ENCODE measurements around the gene C1QTNF9.

The C1QTNF9 gene

GRCh38 chr13:24272452-24273161, 36.8 kb upstream of the C1QTNF9 start:
- H3K4me3 ChIP-seq (ENCODE audit: extremely low read depth, insufficient read depth, low read length, poor library complexity, severe bottlenecking): no peak overlapping the region
- H3K4me1 ChIP-seq (ENCODE audit: control insufficient read depth, insufficient read depth, low read length, poor library complexity, severe bottlenecking): peaks cover 14% of the 10 kb centered on the region
- WGBS, 2 experiments (ENCODE audit: insufficient coverage in 2 of 2): 89 to 91% methylated on average over 17 to 18 of the region's 18 CpGs
- H3K27ac ChIP-seq (ENCODE audit: low read depth, low read length, severe bottlenecking): peak overlapping the region; percentile 74
- peaks cover 2% of the 10 kb centered on the region for H3K36me3 ChIP-seq (ENCODE audit: control insufficient read depth, insufficient read depth, low read length)
- H3K9me3 ChIP-seq (ENCODE audit: control insufficient read depth, low read length): no peaks in the 10 kb centered on the region

GRCh38 chr13:24273926-24274325, 35.5 kb upstream of the C1QTNF9 start:
- Histone ChIP-seq H3K4me3 (ENCODE audit: extremely low read depth, insufficient read depth, low read length, poor library complexity, severe bottlenecking) (no peak overlapping the region), H3K4me1 (ENCODE audit: control insufficient read depth, insufficient read depth, low read length, poor library complexity, severe bottlenecking) (peaks cover 14% of the 10 kb centered on the region), H3K36me3 (ENCODE audit: control insufficient read depth, insufficient read depth, low read length) (peaks cover 2% of the 10 kb centered on the region), H3K27ac (ENCODE audit: low read depth, low read length, severe bottlenecking) (no peak overlapping the region), H3K9me3 (ENCODE audit: control insufficient read depth, low read length) (no peaks in the 10 kb centered on the region)
- 96 to 97% methylated on average over 5 to 7 of the region's 7 CpGs for WGBS, 2 experiments (ENCODE audit: insufficient coverage in 2 of 2)

DNA sequence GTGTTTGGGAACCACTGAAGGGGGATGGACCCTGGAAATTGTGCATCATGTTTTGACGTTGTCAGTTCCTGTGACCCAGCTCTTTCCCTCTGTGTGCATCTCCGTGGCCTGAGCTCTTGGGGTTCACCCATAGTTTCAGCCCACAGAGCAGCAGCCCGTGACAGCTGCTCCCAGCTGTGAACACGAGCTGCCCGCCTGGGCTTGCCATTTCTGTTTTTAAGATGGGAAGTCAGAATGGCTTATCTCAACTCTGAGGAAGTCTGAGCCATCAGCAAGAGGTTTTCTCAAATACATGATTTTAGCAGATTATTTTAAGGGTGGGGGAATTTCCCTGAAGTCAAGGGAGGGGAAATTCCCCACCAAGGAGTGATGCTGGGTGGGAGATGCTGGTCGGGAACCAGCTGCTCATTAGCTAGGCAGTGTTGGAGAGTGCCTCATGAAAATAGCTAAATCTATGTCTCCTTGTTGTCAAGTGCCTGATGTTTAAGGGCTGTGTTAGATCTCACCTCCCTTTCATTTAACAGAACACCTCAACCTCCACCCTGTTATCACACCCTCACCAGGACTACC, 34.8 kb upstream of the C1QTNF9 start:
- no peaks in the 10 kb centered on the region for H3K9me3 ChIP-seq (ENCODE audit: control insufficient read depth, low read length)
- WGBS, 2 experiments (ENCODE audit: insufficient coverage in 2 of 2): 77 to 83% methylated on average over 1 to 4 of the region's 6 CpGs
- no peak overlapping the region for H3K4me3 ChIP-seq (ENCODE audit: extremely low read depth, insufficient read depth, low read length, poor library complexity, severe bottlenecking)
- no peaks in the 10 kb centered on the region for H3K36me3 ChIP-seq (ENCODE audit: control insufficient read depth, insufficient read depth, low read length)
- peaks cover 14% of the 10 kb centered on the region for H3K4me1 ChIP-seq (ENCODE audit: control insufficient read depth, insufficient read depth, low read length, poor library complexity, severe bottlenecking)
- H3K27ac ChIP-seq (ENCODE audit: low read depth, low read length, severe bottlenecking): no peak overlapping the region

DNA sequence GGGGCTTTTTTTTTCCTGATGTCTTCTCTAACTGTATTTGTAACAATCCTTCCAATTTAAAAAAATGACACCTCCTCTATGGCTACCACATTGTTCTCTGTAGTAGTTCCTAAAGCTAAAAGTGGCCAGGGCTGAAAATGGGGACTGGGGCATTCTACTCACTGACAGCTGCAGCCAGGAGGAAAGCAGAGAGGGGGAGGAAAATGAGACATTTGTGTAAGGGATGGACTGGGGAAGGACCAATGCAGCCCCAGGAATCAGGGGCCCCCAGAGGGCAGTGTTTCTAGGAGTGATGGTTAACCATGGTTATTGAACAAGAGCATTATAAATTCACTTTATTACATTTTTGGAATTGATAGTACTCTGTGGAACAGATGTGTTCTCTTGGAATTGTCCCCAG, 34.3 kb upstream of the C1QTNF9 start:
- peaks cover 15% of the 10 kb centered on the region for H3K4me1 ChIP-seq (ENCODE audit: control insufficient read depth, insufficient read depth, low read length, poor library complexity, severe bottlenecking)
- no peak overlapping the region for H3K4me3 ChIP-seq (ENCODE audit: extremely low read depth, insufficient read depth, low read length, poor library complexity, severe bottlenecking)
- H3K9me3 ChIP-seq (ENCODE audit: control insufficient read depth, low read length): no peaks in the 10 kb centered on the region
- H3K36me3 ChIP-seq (ENCODE audit: control insufficient read depth, insufficient read depth, low read length): no peaks in the 10 kb centered on the region
- H3K27ac ChIP-seq (ENCODE audit: low read depth, low read length, severe bottlenecking): no peak overlapping the region

DNA sequence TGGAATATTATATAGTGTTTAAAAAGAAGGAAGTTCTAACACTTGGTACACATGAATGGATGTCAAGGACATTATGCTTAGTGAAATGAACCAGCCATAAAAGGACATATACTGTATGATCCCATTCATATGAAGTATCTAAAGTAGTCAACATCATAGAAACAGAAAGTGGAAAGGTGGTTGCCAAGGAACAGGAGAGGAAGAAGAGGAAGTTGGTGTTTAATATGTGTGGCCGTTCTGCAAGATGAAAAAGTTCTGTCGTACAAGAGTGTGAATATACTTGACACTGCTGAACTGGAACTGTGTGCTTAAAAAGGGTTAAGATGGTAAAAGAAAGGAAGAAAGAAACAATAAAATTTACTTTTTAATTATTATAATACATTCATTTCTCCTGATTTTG, 33.1 kb upstream of the C1QTNF9 start:
- H3K36me3 ChIP-seq (ENCODE audit: control insufficient read depth, insufficient read depth, low read length): no peaks in the 10 kb centered on the region
- no peaks in the 10 kb centered on the region for H3K9me3 ChIP-seq (ENCODE audit: control insufficient read depth, low read length)
- peaks cover 13% of the 10 kb centered on the region for H3K4me1 ChIP-seq (ENCODE audit: control insufficient read depth, insufficient read depth, low read length, poor library complexity, severe bottlenecking)
- H3K27ac ChIP-seq (ENCODE audit: low read depth, low read length, severe bottlenecking): no peak overlapping the region
- H3K4me3 ChIP-seq (ENCODE audit: extremely low read depth, insufficient read depth, low read length, poor library complexity, severe bottlenecking): no peak overlapping the region
- WGBS, 2 experiments (ENCODE audit: insufficient coverage in 2 of 2): 82 to 100% methylated on average over 2 of the region's 2 CpGs

- Histone ChIP-seq H3K4me3 (ENCODE audit: extremely low read depth, insufficient read depth, low read length, poor library complexity, severe bottlenecking) (no peak overlapping the region), H3K9me3 (ENCODE audit: control insufficient read depth, low read length) (no peaks in the 10 kb centered on the region), H3K27ac (ENCODE audit: low read depth, low read length, severe bottlenecking) (no peak overlapping the region), H3K36me3 (ENCODE audit: control insufficient read depth, insufficient read depth, low read length) (no peaks in the 10 kb centered on the region), H3K4me1 (ENCODE audit: control insufficient read depth, insufficient read depth, low read length, poor library complexity, severe bottlenecking) (peaks cover 13% of the 10 kb centered on the region)
- 88 to 94% methylated on average over 5 to 10 of the region's 13 CpGs for WGBS, 2 experiments (ENCODE audit: insufficient coverage in 2 of 2)
These were observed 32.5 kb upstream of the C1QTNF9 start for GRCh38 chr13:24276861-24277260.

DNA sequence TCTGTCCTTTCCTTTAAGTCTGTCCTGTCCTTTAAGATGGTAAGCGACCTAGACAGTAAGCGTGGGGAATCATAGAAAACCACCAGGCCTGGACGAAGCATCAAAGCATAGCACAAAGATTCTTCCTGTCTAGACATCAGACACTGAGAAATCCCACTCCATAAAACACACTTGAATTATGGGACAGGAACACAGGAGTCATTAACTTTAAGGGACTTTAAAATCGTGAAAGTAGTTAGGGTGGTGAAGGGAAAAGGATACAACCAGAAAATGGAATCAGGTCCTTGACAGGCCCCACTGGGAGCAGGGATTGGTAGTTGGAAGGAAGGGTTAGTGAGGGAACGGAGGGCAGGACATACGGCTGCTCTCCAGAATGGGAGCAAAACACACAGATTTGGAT, 31.6 kb upstream of the C1QTNF9 start:
- WGBS, 2 experiments (ENCODE audit: insufficient coverage in 2 of 2): 88 to 90% methylated on average over 3 of the region's 6 CpGs
- Histone ChIP-seq H3K4me3 (ENCODE audit: extremely low read depth, insufficient read depth, low read length, poor library complexity, severe bottlenecking) (no peak overlapping the region), H3K27ac (ENCODE audit: low read depth, low read length, severe bottlenecking) (no peak overlapping the region), H3K9me3 (ENCODE audit: control insufficient read depth, low read length) (no peaks in the 10 kb centered on the region), H3K4me1 (ENCODE audit: control insufficient read depth, insufficient read depth, low read length, poor library complexity, severe bottlenecking) (peaks cover 10% of the 10 kb centered on the region), H3K36me3 (ENCODE audit: control insufficient read depth, insufficient read depth, low read length) (peaks cover 3% of the 10 kb centered on the region)

DNA sequence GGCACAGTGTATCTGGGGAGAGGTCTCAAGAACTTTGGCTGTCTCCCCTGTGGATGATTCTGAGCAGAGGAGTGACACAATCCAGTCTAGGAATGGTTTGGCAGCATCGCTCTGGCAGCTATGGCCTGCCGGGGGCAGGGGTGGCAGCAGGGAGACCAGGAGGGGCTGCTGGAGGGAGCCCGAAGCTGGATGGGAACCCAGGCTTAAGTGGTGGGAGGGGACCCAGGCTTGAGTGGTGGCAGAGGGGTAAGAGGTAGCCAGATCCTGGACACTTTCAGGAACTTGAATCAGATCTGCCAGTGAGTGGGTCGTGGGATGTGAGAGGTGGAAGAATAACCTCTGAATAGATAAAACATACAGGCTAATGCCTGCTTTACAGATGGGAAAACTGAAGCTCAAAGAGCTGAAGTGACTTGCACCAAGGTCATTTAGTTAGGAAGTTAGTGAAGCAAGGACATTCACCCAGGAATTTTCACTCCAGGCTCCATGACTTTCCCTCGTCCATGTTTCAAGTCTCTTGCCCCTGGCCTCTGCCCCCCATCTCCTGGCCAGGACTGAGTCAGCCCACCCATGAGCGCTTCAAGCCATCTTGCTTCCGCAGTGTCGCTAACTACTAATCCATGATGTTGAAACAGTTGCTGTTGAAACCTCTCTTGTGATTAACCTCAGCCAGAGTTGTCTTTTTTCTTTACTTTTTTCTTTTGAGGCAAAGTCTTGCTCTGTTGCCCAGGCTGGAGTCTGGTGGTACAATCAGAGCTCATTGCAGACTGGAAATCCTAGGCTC, 29.9 kb upstream of the C1QTNF9 start:
- no peak overlapping the region for H3K27ac ChIP-seq (ENCODE audit: low read depth, low read length, severe bottlenecking)
- WGBS, 2 experiments (ENCODE audit: insufficient coverage in 2 of 2): 94 to 95% methylated on average over 7 of the region's 8 CpGs

DNA sequence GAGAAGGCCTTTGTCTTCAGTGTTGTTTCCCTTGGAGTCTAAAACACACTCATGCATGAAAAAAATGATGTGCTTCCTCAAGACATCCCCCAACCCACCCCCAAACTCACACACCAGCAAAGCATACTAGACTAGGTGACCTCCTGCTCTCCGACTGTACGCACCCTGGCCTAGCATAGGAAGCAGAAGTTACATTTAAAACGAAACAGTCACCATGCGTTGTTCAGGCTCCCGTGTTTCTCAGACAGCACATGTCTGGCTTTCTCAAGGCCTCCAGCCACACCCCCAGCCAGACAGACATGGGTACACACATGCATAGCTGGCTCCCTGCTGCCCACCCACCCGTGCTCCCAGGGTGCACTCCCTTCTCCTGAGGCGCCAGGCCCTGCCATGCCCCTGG, 28.7 kb upstream of the C1QTNF9 start:
- 89 to 96% methylated on average over 6 to 7 of the region's 7 CpGs for WGBS, 2 experiments (ENCODE audit: insufficient coverage in 2 of 2)
- Histone ChIP-seq H3K27ac (ENCODE audit: low read depth, low read length, severe bottlenecking) (no peak overlapping the region), H3K4me3 (ENCODE audit: extremely low read depth, insufficient read depth, low read length, poor library complexity, severe bottlenecking) (no peak overlapping the region)

More for the DNA sequence above, 29.9 kb upstream of the C1QTNF9 start:
- peaks cover 10% of the 10 kb centered on the region for H3K36me3 ChIP-seq (ENCODE audit: control insufficient read depth, insufficient read depth, low read length)
- no peak overlapping the region for H3K4me3 ChIP-seq (ENCODE audit: extremely low read depth, insufficient read depth, low read length, poor library complexity, severe bottlenecking)
- H3K4me1 ChIP-seq (ENCODE audit: control insufficient read depth, insufficient read depth, low read length, poor library complexity, severe bottlenecking): peaks cover 10% of the 10 kb centered on the region
- no peaks in the 10 kb centered on the region for H3K9me3 ChIP-seq (ENCODE audit: control insufficient read depth, low read length)

GRCh38 chr13:24281188-24282008, 28.0 kb upstream of the C1QTNF9 start:
- Histone ChIP-seq H3K4me1 (ENCODE audit: control insufficient read depth, insufficient read depth, low read length, poor library complexity, severe bottlenecking) (peaks cover 10% of the 10 kb centered on the region), H3K4me3 (ENCODE audit: extremely low read depth, insufficient read depth, low read length, poor library complexity, severe bottlenecking) (no peak overlapping the region), H3K27ac (ENCODE audit: low read depth, low read length, severe bottlenecking) (no peak overlapping the region), H3K36me3 (ENCODE audit: control insufficient read depth, insufficient read depth, low read length) (peaks cover 20% of the 10 kb centered on the region), H3K9me3 (ENCODE audit: control insufficient read depth, low read length) (no peaks in the 10 kb centered on the region)
- 96 to 98% methylated on average over 15 to 16 of the region's 18 CpGs for WGBS, 2 experiments (ENCODE audit: insufficient coverage in 2 of 2)

More for the DNA sequence above, 28.7 kb upstream of the C1QTNF9 start:
- Histone ChIP-seq H3K4me1 (ENCODE audit: control insufficient read depth, insufficient read depth, low read length, poor library complexity, severe bottlenecking) (peaks cover 10% of the 10 kb centered on the region), H3K9me3 (ENCODE audit: control insufficient read depth, low read length) (no peaks in the 10 kb centered on the region), H3K36me3 (ENCODE audit: control insufficient read depth, insufficient read depth, low read length) (peaks cover 15% of the 10 kb centered on the region)
